ENCODE measurements around the gene STAM. TPM values are rescaled to one million over a fixed set of nuclear protein-coding genes. Genes with fewer than 3 reads are reported as not detected.

The STAM gene
- total RNA-seq, 1 experiment from 2014 or later = 29.3 TPM

DNA sequence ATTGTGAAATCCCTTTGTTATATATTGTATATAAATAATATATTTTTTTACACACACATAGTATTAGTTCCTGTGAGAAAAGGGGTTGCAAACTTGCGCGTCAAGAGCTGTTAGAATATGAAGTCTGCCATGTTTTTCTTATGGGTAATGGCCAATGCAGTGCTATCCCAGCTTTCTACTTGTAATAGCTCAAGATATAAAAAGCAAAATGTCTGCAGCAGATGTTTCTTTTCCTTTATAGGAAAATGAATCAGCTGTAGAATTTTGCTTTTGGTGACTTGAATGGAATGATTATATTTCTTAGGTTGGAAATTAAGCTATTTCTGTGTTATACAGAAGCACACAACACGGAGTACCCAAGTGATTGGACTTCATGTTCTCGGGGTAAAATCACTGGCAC lies 54.7 kb downstream of the STAM start:
- no peaks in the 10 kb centered on the region for H3K27me3 Mint-ChIP-seq (ENCODE audit: low read depth)
- H3K4ac ChIP-seq (ENCODE audit: low read depth, low read length) = no peak overlapping the region
- no peak overlapping the region for H2BK120ac ChIP-seq (ENCODE audit: low read depth, low read length, poor library complexity, severe bottlenecking)
- H3K79me1 ChIP-seq (ENCODE audit: insufficient read depth, low read depth, low read length, poor library complexity, severe bottlenecking) = no peaks in the 10 kb centered on the region
- no CpG with 5 or more reads among the region's 4 CpGs for WGBS (ENCODE audit: extremely low coverage, insufficient read length, low lambda C conversion rate)
- no peak overlapping the region for H3K56ac ChIP-seq (ENCODE audit: insufficient read length, low read depth, low read length)
- no peak overlapping the region for H4K5ac ChIP-seq (ENCODE audit: insufficient read length, low read depth, low read length)
- no peak overlapping the region for H4K8ac ChIP-seq (replicated peaks; ENCODE audit: insufficient read length, low read depth, low read length)
- no peaks in the 10 kb centered on the region for H3K4me1 ChIP-seq (ENCODE audit: insufficient read depth, low read length)
- H3K9me3 ChIP-seq (ENCODE audit: control insufficient read depth, low read depth, low read length) = no peaks in the 10 kb centered on the region
- no peak overlapping the region for H3K27ac ChIP-seq (ENCODE audit: insufficient read length, low read depth, low read length)
- H3K4me3 Mint-ChIP-seq = no peak overlapping the region
- no peak overlapping the region for H3K4me2 ChIP-seq (ENCODE audit: insufficient read depth, insufficient read length, low read length)
- no peak overlapping the region for H4K91ac ChIP-seq (ENCODE audit: insufficient read length, low read depth, low read length)
- no peak overlapping the region for H3K9ac ChIP-seq (ENCODE audit: extremely low read depth, insufficient read length, low read length)
- H3K36me3 Mint-ChIP-seq (ENCODE audit: insufficient read depth in 1 of 3, low read depth in 3 of 3) = peaks cover 3 to 29% (median 15%) of the 10 kb centered on the region in 3 experiments; a peak in 5 of 7 replicates
- H3K18ac ChIP-seq (ENCODE audit: insufficient read length, low read depth, low read length) = no peak overlapping the region
- H3K9me3 Mint-ChIP-seq = no peaks in the 10 kb centered on the region
- H3T11ph ChIP-seq (ENCODE audit: low read length) = no peak overlapping the region
- no peak overlapping the region for H2BK5ac ChIP-seq (ENCODE audit: insufficient read length, low read length)
- H3K27ac Mint-ChIP-seq = no peak overlapping the region
- H3K27me3 ChIP-seq (ENCODE audit: insufficient read depth, low read length) = no peaks in the 10 kb centered on the region
- no peak overlapping the region for H3K23ac ChIP-seq (ENCODE audit: insufficient read length, low read depth, low read length)
- H2BK20ac ChIP-seq (ENCODE audit: low read depth, low read length, poor library complexity, severe bottlenecking) = no peak overlapping the region
- no peak overlapping the region for H2AFZ ChIP-seq (ENCODE audit: low read length)
- no peak for DNase-seq
- H4K20me1 ChIP-seq (ENCODE audit: control insufficient read depth, insufficient read depth, insufficient read length) = no peaks in the 10 kb centered on the region
- H2AK5ac ChIP-seq (ENCODE audit: insufficient read length, low read length) = no peak overlapping the region
- H3K14ac ChIP-seq (ENCODE audit: insufficient read depth, low read length) = no peak overlapping the region
- no peaks in the 10 kb centered on the region for H3K4me1 Mint-ChIP-seq
- H3K79me2 ChIP-seq (ENCODE audit: insufficient read depth, low read length) = no peaks in the 10 kb centered on the region
- no peak overlapping the region for H2BK12ac ChIP-seq (ENCODE audit: insufficient read length, low read depth, low read length)
- H2BK15ac ChIP-seq (ENCODE audit: low read depth, low read length) = no peak overlapping the region
- no peaks in the 10 kb centered on the region for H3K23me2 ChIP-seq (ENCODE audit: insufficient read length, low read depth, low read length, poor library complexity, severe bottlenecking)
- TF ChIP-seq, protein P1, sequence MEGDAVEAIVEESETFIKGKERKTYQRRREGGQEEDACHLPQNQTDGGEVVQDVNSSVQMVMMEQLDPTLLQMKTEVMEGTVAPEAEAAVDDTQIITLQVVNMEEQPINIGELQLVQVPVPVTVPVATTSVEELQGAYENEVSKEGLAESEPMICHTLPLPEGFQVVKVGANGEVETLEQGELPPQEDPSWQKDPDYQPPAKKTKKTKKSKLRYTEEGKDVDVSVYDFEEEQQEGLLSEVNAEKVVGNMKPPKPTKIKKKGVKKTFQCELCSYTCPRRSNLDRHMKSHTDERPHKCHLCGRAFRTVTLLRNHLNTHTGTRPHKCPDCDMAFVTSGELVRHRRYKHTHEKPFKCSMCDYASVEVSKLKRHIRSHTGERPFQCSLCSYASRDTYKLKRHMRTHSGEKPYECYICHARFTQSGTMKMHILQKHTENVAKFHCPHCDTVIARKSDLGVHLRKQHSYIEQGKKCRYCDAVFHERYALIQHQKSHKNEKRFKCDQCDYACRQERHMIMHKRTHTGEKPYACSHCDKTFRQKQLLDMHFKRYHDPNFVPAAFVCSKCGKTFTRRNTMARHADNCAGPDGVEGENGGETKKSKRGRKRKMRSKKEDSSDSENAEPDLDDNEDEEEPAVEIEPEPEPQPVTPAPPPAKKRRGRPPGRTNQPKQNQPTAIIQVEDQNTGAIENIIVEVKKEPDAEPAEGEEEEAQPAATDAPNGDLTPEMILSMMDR (conservative IDR thresholded peaks at IDR 0.05) = no peak

All from H9 (cell line).